ENCODE measurements around the gene SPINK14. TPM values are rescaled to one million over a fixed set of nuclear protein-coding genes. Genes with fewer than 3 reads are reported as not detected.

Gene SPINK14, protein sequence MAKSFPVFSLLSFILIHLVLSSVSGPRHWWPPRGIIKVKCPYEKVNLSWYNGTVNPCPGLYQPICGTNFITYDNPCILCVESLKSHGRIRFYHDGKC
- not detected for polyA plus RNA-seq (2012; ENCODE audit: insufficient read depth, insufficient read length)

DNA sequence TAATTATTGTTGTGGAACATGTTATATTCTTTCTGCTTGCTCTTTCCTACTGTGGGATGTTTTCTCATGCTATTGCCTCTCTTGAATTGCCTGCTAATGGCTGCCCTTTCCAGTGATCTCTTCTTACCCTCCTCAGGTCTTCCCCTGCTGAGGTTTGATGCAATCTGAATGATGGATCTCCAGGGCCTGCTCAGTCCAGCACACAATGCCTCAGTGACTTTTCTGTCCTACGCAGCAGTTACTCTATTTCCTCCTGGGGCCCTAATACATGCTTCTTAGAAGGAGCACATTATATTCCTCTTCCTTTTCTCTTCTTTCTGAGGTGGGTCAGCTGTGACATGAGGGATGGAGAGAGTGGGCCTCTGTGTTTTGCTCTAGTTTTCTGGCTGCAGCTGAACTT, at the start of gene SPINK14:
Gene SPINK14 (plus strand): TSS at position 301 of the 400 bp plus-strand sequence. CDS start 1,187 bp downstream, outside the sequence.
- no peak within 1 kb of the TSS for H3K4me3 ChIP-seq (ENCODE audit: low read length)
- no peak for DNase-seq (ENCODE audit: low read depth, low spot score)

DNA sequence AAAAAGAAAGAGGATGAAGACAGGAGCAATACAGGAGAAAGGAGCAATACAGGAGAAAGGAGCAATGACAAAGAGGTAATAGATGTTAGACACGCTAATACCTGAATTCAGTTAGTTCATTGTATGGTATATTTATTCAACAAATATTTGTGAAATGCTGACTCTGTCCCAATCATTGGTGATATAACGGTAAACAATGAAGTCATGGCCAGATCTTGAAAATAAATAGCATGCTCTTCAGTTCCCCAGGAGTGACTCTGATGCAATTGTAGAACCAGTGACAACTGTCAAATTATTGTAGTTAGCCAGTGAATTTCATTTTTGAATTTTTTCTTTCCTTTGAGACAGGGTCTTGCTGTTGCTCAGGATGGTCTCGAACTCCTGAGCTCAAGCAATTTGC, 48.0 kb upstream of the SPINK14 start:
- no peak for DNase-seq (ENCODE audit: low read depth, low spot score)

DNA sequence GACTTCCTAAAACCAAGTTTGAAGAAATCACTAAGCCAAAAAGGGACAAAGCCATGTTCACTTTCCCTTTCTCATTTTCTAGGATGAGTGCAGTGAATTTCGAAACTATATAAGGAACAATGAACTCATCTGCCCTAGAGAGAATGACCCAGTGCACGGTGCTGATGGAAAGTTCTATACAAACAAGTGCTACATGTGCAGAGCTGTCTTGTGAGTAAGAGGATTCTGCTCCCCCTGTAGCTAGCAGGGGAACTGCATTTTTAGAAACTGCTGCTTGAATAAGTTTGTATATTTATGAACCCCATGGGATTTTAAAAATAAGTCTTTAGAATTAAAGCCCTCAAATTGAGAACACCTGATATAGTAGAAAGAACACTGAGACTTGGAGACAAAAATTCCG, 42.7 kb upstream of the SPINK14 start:
- H3K4me3 ChIP-seq (ENCODE audit: low read length), result no peak overlapping the region
- DNase-seq (ENCODE audit: low read depth, low spot score), result peak; percentile 2

More for the DNA sequence above, 48.0 kb upstream of the SPINK14 start:
- H3K4me3 ChIP-seq (ENCODE audit: low read length), result no peak overlapping the region

DNA sequence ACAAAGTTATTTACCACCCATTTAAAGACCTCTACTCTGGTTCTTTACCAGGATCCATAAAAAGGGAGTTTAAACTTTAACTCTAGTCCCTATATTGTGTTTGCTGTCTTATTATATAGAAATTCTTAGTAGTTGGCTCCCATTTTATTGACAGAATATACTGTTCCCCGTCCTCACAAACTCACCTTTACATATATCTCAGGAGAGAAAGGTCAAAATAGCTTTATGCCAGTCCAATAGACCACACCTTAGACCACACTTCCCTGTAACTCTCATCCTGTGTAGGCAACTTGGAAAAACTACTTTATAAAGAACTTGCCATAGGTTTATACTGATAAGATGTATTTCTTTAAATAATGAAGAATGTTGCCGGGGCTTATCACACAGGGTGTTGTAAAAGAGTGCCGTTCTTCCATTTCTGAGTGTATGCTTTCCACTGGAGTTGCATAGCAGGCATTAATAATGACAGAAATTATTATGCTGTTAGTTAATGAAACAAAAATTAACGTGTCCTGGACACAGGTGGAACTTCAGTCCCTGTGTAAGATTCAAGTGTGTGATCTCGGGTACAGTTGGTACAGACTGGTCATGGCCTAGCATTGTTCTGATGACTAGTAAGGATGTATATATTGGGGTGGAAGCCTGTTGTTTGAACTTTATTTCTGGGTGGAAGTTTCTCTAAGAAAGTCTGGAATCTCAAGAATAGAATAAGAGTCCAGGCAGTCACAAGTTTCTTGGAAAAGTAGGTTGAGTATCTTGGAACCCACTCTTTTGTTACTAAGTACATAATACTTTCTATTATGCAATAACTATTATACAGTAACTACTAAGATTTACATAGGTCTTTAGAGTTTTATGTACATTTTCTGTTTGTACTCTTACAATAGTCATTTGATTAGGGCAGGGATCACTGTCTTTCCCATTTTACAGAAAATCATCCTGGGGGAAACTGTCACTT, 33.0 kb upstream of the SPINK14 start:
- no peak for DNase-seq (ENCODE audit: low read depth, low spot score)

DNA sequence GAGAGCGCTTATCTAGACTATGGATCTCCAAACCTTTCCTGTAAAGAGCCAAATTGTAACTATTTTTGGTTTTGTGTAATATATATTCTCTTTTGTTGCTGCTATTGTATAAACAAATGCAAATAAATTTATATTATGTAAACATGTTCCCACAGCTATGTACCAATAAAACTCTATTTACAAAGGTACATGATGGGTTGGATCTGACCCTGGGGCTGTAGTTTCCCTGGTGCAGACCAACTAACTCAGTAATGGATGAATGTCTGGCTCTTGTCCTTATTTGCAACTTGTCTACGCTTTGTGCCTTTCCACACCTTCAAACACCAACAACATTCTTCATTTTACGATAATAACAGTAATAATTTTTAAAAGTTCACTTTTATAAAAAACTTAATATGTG, 27.5 kb upstream of the SPINK14 start:
- H3K4me3 ChIP-seq (ENCODE audit: low read length), result no peak overlapping the region
- no peak for DNase-seq (ENCODE audit: low read depth, low spot score)

More for the DNA sequence above, 33.0 kb upstream of the SPINK14 start:
- no peak overlapping the region for H3K4me3 ChIP-seq (ENCODE audit: low read length)

DNA sequence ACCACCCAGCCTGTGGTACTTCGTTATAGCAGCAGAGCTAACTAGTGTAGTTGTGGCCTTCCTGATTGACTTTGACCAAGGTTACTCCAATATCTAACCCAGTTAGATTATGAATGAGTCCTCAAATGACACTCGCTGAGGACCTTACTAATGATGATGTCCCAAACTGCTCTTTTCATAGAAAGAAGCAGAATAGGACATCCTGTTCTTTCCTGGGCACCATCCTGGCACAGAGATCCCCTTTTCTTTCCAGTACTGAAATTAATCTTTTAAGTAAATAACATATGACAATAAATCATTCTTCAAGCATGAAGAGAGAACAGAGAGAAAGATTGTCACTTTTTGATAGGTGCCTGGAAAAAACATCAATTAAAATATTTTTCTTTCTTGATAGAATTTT, 26.7 kb upstream of the SPINK14 start:
- no peak for DNase-seq (ENCODE audit: low read depth, low spot score)
- no peak overlapping the region for H3K4me3 ChIP-seq (ENCODE audit: low read length)

DNA sequence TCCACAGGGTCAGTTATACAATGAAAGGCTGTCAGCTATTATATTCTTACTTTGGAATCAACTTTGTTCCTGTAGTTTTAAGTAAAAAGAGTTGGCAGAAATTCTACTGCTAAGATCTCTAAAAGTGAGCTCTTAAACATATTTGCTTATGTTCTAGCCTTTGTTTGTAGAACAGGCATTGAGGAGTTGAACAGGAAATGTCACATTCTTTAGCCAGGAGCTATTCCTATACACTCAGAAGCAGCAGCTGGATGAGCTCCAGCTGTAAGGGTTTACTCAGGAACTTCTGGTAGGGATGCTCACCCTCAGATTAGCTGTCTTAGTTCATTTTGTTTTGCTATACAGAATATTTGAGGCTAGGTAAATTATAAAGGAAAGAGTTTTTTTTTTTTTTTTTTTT, 22.4 kb upstream of the SPINK14 start:
- H3K4me3 ChIP-seq (ENCODE audit: low read length), result no peak overlapping the region
- no peak for DNase-seq (ENCODE audit: low read depth, low spot score)

DNA sequence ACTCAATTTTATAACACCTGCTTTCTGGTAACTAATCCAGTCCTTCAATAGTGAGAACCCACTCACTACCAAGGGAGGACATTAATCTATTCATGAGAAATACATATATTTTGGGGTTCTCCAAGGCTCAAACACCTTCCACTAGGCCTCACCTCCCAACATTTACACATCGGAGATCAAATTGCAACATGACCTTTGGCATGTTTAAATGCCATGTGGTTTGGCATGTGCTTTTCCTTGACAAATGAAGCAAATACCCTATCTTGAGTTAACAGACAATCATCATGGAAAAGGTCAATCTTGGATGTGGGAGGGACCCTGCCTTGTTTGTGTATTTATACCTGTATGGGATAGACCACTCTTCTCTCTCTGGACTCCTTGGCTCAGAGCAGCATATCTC, 21.9 kb upstream of the SPINK14 start:
- no peak for DNase-seq (ENCODE audit: low read depth, low spot score)
- H3K4me3 ChIP-seq (ENCODE audit: low read length), result no peak overlapping the region

DNA sequence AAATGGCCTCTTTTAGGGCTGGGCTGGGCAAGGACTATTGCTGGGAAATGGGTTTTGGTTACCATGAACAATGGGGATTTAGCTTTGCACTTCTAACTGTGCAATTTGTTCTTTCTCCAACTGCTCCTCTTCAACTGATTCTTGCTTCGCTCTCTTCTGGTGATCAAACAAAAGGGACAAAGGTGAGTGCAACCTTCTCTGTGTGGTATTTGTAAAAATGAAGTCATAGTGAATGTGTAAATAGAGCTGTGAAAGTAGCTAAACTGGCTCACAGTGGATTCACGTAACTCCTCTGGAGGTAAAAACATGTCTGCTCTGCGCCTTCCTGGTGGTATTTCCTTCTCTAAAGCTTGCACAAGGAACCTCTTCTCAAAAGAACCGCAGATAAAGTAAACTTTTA, 20.9 kb upstream of the SPINK14 start:
- no peak for DNase-seq (ENCODE audit: low read depth, low spot score)
- no peak overlapping the region for H3K4me3 ChIP-seq (ENCODE audit: low read length)

DNA sequence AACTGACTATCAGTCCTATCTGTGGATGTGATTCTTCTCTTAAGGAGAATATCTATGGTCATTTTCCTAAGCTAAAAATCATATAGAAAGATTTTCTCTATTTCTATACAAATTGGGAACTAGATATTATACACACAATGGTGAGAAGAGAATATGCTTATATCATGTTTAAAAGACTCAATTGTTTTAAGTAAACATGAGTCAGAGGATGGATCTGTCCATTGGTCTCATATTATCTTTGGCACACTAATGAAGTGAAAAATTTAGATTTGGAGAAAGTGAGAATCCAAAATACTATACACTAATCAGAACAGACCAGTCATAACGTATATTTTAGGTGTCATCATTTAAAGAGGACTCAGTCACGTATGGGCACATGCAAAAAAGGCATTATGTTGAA, 16.5 kb upstream of the SPINK14 start:
- no peak overlapping the region for H3K4me3 ChIP-seq (ENCODE audit: low read length)
- DNase-seq (ENCODE audit: low read depth, low spot score), result no peak

DNA sequence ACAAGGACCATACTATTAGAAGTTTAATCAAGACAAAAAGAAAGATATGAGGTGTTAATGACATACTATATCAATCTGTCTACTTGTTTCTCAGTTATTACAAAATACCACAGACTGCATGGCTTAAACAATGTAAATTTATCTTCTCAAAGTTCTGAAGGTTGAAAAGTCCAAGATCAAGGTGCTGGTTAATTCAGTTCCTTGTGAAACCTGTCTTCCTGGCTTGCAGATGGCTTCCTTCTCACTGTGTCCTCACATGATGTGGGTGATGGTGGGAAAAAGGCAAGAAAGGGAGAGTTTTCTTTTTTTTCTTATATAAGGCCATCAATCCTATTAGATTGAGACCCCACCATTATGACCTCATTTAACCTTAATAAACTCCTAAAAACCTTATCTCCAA, 15.6 kb upstream of the SPINK14 start:
- no peak for DNase-seq (ENCODE audit: low read depth, low spot score)
- H3K4me3 ChIP-seq (ENCODE audit: low read length), result no peak overlapping the region

DNA sequence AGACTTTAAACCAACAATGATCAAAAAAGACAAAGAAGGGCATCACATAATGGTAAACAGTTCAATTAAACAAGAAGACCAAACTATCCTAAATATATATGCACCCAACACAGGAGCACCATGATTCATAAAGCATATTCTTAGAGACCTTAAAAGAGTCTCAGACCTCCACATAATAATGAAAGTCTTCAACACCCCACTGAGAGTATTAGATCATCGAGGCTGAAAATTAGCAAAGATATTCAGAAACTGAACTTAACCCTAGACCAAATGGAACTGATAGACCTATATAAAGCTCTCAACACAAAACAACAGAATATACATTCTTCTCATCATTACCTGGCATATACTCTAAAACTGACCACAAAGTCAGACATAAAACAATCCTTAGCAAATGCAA, 11.7 kb upstream of the SPINK14 start:
- H3K4me3 ChIP-seq (ENCODE audit: low read length), result no peak overlapping the region
- no peak for DNase-seq (ENCODE audit: low read depth, low spot score)

DNA sequence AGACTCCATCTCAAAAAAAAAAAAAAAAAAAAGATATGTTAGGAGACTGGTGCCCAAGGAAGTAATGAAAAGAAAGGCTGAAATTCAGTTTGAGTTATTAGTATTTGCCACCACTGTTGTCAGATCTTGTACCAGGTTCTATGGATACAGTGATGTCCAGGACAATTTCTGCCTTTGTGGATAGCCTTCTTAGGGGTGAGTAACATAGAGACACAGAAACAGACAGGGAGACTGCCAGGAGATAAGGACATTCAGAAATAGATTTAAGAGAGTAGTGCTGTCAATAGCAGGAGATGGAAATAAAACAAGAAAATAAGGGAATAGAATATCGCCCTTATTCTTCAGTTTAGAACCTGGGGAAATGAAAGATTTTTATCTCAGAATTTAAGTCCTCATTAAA, 6.3 kb upstream of the SPINK14 start:
- DNase-seq (ENCODE audit: low read depth, low spot score), result no peak
- no peak overlapping the region for H3K4me3 ChIP-seq (ENCODE audit: low read length)

DNA sequence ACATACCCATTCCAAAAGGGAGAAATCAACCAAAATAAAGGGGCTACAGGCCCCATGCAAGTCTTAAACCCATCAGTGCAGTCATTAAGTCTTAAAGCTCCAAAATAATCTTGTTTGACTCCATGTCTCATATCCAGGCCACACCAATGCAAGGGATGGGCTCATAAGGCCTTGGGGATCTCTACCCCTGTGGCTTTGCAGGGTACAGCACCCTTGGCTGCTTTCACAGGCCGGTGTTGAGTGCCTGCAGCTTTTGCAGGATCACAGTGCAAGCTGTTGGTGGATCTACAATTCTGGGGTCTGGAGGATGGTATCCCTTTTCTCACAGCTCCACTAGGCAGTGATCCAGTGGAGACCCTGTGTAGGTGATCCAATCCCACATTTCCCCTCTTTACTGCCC, 5.0 kb upstream of the SPINK14 start:
- DNase-seq (ENCODE audit: low read depth, low spot score), result no peak
- H3K4me3 ChIP-seq (ENCODE audit: low read length), result no peak overlapping the region

DNA sequence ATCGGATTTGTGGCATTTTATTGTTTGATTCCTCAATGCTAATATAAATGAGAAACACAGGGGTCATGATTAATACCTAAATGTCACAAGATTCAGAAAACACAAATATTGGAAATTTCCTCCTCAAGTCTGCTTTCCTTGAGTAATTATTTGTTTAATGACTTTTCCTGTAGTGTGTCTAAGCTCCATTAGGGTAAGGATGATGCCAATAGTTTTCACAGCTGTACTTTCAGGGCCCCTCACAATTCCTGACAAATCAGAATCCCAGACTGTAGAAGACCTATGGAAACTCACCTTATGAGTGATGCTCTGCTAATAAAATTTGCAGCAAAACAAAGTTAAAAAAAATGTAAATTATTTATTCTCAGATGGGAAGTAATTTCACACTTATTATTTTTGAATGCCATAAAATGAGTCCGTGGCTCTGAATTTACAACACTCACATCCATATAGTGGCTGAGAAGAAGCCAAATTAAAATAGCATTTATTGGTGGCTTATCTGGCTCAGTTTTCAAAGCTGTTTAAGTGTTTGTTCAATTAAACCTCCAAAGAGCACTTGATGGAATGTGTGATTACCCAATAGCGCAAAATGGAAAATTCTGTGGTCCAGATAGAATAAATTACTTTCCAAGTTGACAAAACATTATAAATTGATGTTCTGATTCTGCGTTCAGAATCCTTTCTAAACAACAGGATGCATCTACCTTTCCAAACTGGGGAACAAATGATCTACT, 1.6 kb upstream of the SPINK14 start:
- H3K4me3 ChIP-seq (ENCODE audit: low read length), result no peak overlapping the region
- DNase-seq (ENCODE audit: low read depth, low spot score), result no peak

DNA sequence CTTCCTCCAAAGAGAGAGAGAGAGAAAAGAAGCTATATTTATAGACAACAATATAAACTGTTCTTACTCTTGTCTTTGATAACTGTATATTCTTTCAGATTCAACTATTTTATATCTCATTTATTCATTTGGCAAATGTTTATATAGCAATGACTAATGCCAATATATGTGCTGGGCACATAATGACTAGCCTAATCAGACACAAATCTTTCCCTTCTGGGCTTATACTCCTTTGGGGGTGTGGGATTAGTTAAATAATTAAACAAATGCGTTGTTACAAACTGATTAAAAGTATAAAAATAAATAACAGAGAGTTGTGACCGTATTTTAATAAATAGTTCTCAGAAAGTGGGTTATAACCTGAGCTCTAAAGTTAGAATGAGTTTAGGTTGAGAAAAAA, 4.0 kb downstream of the SPINK14 start:
- no peak overlapping the region for H3K4me3 ChIP-seq (ENCODE audit: low read length)
- no peak for DNase-seq (ENCODE audit: low read depth, low spot score)

DNA sequence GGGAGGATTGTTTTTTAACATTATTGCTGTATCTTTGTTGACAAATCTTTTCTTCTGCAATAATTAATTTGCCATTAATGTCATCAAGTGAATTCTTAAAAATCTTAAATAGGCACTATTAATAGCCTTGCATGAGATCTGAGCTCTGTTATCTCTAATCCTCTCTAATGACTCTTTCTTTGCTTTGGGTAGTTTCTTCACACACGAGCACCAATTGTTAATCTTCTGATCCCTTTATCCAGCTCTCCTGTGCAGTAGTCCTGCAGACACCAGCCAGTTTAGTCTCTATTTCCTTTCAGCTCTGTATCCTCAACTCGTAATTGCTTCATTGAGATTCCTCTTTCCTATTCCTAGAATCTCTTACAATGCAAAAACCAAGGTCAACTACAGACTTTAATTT, 8.1 kb downstream of the SPINK14 start:
- no peak overlapping the region for H3K4me3 ChIP-seq (ENCODE audit: low read length)
- no peak for DNase-seq (ENCODE audit: low read depth, low spot score)

DNA sequence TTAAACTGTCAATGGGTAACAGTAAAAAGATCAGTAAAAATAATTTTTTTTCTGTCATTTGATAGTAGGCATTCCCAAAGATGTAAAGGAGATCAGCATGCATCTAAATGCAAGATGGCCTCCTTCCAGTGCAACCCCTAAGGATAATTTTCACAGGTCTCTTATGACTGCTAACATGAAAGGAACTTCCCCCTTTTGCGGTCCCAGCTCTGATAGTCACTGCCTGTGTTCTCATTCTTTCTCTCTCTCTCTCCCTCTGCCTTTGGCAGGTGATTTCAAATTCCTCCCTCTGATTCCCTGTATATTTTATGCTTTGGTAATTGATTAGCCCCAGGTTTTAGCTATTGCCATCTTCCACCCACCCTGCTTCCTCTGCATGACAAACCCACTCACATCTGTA, 8.9 kb downstream of the SPINK14 start:
- no peak for DNase-seq (ENCODE audit: low read depth, low spot score)
- H3K4me3 ChIP-seq (ENCODE audit: low read length), result no peak overlapping the region

DNA sequence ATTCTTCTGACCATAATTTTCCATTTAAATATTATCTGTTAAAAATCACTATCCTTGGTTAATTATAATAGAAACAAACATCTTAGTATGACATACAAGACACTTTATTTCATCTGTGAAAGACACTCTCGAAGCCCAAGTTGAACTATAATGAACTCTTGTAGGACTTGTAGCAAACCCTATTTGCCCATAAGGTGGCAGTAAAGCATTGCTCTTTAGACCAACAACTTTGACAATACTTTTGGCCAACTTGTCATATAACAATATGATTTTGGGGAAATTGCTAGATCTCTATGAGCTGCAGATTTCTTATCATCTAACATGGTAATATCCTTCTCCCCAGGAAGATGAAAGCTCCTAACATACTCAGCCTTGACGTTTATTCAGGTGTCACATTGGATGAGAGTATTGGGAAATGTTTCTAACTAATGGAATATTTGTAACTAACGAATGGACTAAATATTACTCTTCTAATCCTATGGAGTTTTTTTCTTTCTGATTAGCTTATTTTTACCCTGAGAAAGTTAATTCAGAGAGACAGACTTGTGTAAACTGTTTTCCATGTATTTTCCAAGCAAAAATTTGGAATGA, 11.0 kb downstream of the SPINK14 start:
- DNase-seq (ENCODE audit: low read depth, low spot score), result peak; percentile 57
- no peak overlapping the region for H3K4me3 ChIP-seq (ENCODE audit: low read length)
